NT2/D1 (cell line): ENCODE data around the gene C1GALT1.

ENCODE experiments used
- YY1 ChIP-seq: IDR thresholded peaks from 2 replicates; pipeline ENCODE4 v1.6.1; 2011; ENCODE audit not compliant: insufficient read length, insufficient read depth
- ZNF274 ChIP-seq: IDR thresholded peaks from 2 replicates; pipeline ENCODE4 v1.6.1; 2011; ENCODE audit warnings: mild to moderate bottlenecking, low read depth, low read length

GRCh38 chr7:7151865-7152264 lies 30.5 kb upstream of the C1GALT1 start:
- TF ChIP-seq ZNF274 (no peak), YY1 (no peak)
